RPMI7951 (cell line): ENCODE results near the gene SIX5. TPM values are rescaled to one million over a fixed set of nuclear protein-coding genes. Genes with fewer than 3 reads are reported as not detected.
"Not testable (repeated sequence)": the region's sequence is repeated elsewhere in the genome, so short reads cannot be mapped to it uniquely, and the experiment has no call there.

ENCODE experiments used
- DNase-seq: peaks from one replicate; pipeline ENCODE4 v3.0.0-alpha.2; 2012; ENCODE audit warnings: low read depth
- total RNA-seq: library from RNA; depleted of rRNA; stranded (reverse); fragments of >200 nt; shearing (Covaris generic); gene quantifications from 2 replicates; pipeline ENCODE4 v1.2.3, GENCODE V29; 2014

Gene SIX5
- total RNA-seq, 1 experiment from 2014 or later = 5.6 TPM

GRCh38 chr19:45754323-45754722 lies 14.7 kb downstream of the SIX5 start:
- no peak for DNase-seq

- no peak for DNase-seq
These were observed 15.5 kb downstream of the SIX5 start for GRCh38 chr19:45753548-45753947.

GRCh38 chr19:45752639-45753038 lies 16.4 kb downstream of the SIX5 start:
- peak; percentile 41 for DNase-seq

- not testable (repeated sequence) for DNase-seq
These were observed 17.6 kb downstream of the SIX5 start for GRCh38 chr19:45751483-45751882.

GRCh38 chr19:45747513-45747912 lies 21.5 kb downstream of the SIX5 start:
- no peak for DNase-seq

- peak; percentile 38 for DNase-seq
These were observed 22.2 kb downstream of the SIX5 start for GRCh38 chr19:45746866-45747265.

GRCh38 chr19:45745606-45746005 lies 23.4 kb downstream of the SIX5 start:
- no peak for DNase-seq

- no peak for DNase-seq
These were observed 26.1 kb downstream of the SIX5 start for GRCh38 chr19:45742969-45743368.

- peak; percentile 41 for DNase-seq
These were observed 29.3 kb downstream of the SIX5 start for GRCh38 chr19:45739498-45740439.

- DNase-seq = no peak
These were observed 35.8 kb downstream of the SIX5 start, which contains the start of gene MEIOSIN for GRCh38 chr19:45733160-45733810. Gene MEIOSIN, plus strand, starts transcription at chr19:45733439. Its CDS starts 1,938 bp downstream, at chr19:45735377.

GRCh38 chr19:45730368-45731288 lies 38.4 kb downstream of the SIX5 start, which contains the start of gene FBXO46:
Gene FBXO46, minus strand, starts transcription at chr19:45730896. Its CDS starts 17,401 bp downstream, at chr19:45713495.
- peak; percentile 99 for DNase-seq

GRCh38 chr19:45729800-45730290 lies 39.2 kb downstream of the SIX5 start:
- no peak for DNase-seq

- not testable (repeated sequence) for DNase-seq
These were observed 40.4 kb downstream of the SIX5 start for GRCh38 chr19:45728683-45729082.

- DNase-seq = not testable (repeated sequence)
These were observed 49.0 kb downstream of the SIX5 start for GRCh38 chr19:45720065-45720464.

- no peak for DNase-seq
These were observed 50.9 kb downstream of the SIX5 start for GRCh38 chr19:45717983-45718650.

GRCh38 chr19:45717131-45717982 lies 51.7 kb downstream of the SIX5 start:
- DNase-seq = peak; percentile 99

GRCh38 chr19:45716359-45717130 lies 52.5 kb downstream of the SIX5 start:
- no peak for DNase-seq

GRCh38 chr19:45715139-45715538 lies 53.9 kb downstream of the SIX5 start:
- DNase-seq = no peak
